Measurements from ENCODE around the gene TCF20.

TCF20 gene

GRCh38 chr22:42281706-42282251 is 11.3 kb upstream of the TCF20 start:
- DNase-seq = no peak

GRCh38 chr22:42281284-42281683 is 10.8 kb upstream of the TCF20 start:
- DNase-seq = no peak

GRCh38 chr22:42280836-42281235 is 10.4 kb upstream of the TCF20 start:
- DNase-seq = no peak

- no peak for DNase-seq
These were observed 9.7 kb upstream of the TCF20 start for GRCh38 chr22:42280140-42280539.

- no peak for DNase-seq
These were observed 9.1 kb upstream of the TCF20 start for GRCh38 chr22:42279425-42280020.

GRCh38 chr22:42277988-42278776 is 7.7 kb upstream of the TCF20 start:
- DNase-seq = peak; percentile 12

- DNase-seq = no peak
These were observed 6.8 kb upstream of the TCF20 start for GRCh38 chr22:42277232-42277753.

- no peak for DNase-seq
These were observed 5.5 kb upstream of the TCF20 start for GRCh38 chr22:42275970-42276369.

GRCh38 chr22:42275176-42275575 is 4.7 kb upstream of the TCF20 start:
- DNase-seq = no peak

GRCh38 chr22:42273855-42274451 is 3.5 kb upstream of the TCF20 start:
- no peak for DNase-seq

- DNase-seq = no peak
These were observed 2.1 kb upstream of the TCF20 start for GRCh38 chr22:42272431-42272999.

- DNase-seq = no peak
These were observed 1.5 kb upstream of the TCF20 start for GRCh38 chr22:42271906-42272305.

GRCh38 chr22:42271191-42271813 is 849 bp upstream of the TCF20 start:
- no peak for DNase-seq

GRCh38 chr22:42270176-42270509 is 310 bp downstream of the TCF20 start:
- no peak for DNase-seq

- DNase-seq = peak; percentile 77
These were observed 849 bp downstream of the TCF20 start for GRCh38 chr22:42269432-42270175.

GRCh38 chr22:42268852-42269410 is 1.5 kb downstream of the TCF20 start:
- peak; percentile 17 for DNase-seq

- no peak for DNase-seq
These were observed 5.1 kb downstream of the TCF20 start for GRCh38 chr22:42265321-42265720.

- DNase-seq = no peak
These were observed 6.5 kb downstream of the TCF20 start for GRCh38 chr22:42263944-42264343.

GRCh38 chr22:42262964-42263363 is 7.5 kb downstream of the TCF20 start:
- DNase-seq = no peak

- no peak for DNase-seq
These were observed 9.2 kb downstream of the TCF20 start for GRCh38 chr22:42261296-42261695.

- DNase-seq = no peak
These were observed 12.3 kb downstream of the TCF20 start for GRCh38 chr22:42258126-42258525.

GRCh38 chr22:42257386-42257785 is 13.1 kb downstream of the TCF20 start:
- no peak for DNase-seq
